ENCODE results near the gene PMIS2. TPM values are rescaled to one million over a fixed set of nuclear protein-coding genes. Genes with fewer than 3 reads are reported as not detected.

PMIS2 gene
- total RNA-seq, 1 experiment from 2014 or later, result not detected

DNA sequence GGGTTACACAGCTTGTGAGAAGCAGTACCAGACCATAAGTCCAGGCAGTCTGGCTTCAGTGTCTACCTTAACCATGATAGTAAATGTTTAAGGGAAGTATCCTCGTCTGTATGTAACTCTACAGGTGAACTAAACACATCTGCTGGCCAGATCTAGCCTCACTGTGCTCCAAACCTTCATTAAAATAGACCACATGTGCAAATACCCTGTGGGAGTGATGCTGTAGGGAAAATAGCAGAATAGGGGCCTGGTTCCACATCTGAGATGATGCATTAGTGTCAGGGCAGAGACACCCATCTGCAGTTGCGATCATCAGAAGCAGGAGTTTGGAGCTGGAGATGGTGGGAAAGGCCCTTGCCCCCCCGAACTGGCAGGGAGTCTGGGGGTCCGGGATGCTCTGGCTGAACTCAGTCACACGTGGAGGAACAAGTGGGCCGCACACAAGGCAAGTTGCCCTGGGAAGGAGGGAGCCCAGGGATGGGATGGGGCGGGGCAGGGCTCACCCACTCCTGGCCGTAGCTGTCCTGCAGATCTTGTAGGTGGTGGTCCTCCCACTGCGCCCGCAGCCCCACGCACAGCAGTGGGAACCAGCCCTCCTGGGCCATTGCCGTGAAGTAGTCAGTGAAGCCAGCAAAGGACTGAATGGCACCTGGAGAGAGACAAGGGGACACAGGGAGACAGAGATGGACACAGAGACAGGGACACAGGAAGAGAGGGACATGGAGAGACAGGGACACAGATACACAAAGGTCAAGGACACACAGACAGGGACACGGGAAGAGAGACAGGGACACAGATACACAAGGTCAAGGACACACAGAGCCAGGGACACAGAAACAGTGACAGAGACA lies 33.2 kb upstream of the PMIS2 start (continued):
- TF ChIP-seq POLR2A (IDR thresholded peaks at IDR 0.05; ENCODE audit: borderline replicate concordance, extremely low read depth, insufficient read depth, insufficient read length) (no peak), EZH2phosphoT487 (IDR thresholded peaks at IDR 0.05; ENCODE audit: borderline replicate concordance) (no peak), ELF1 (IDR thresholded peaks at IDR 0.05; ENCODE audit: borderline replicate concordance, low read depth) (no peak), ZNF274 (IDR thresholded peaks at IDR 0.05; ENCODE audit: low read depth, low read length) (no peak), ZFX (IDR thresholded peaks at IDR 0.05) (no peak), SP1 (IDR thresholded peaks at IDR 0.05; ENCODE audit: low read depth) (no peak), CBX3 (IDR thresholded peaks at IDR 0.05; ENCODE audit: low read depth) (no peak), TCF7L2 (IDR thresholded peaks at IDR 0.05; ENCODE audit: borderline replicate concordance, extremely low read depth, insufficient read depth, insufficient read length) (no peak), JUND (IDR thresholded peaks at IDR 0.05) (no peak)
- TF ChIP-seq, protein P1, sequence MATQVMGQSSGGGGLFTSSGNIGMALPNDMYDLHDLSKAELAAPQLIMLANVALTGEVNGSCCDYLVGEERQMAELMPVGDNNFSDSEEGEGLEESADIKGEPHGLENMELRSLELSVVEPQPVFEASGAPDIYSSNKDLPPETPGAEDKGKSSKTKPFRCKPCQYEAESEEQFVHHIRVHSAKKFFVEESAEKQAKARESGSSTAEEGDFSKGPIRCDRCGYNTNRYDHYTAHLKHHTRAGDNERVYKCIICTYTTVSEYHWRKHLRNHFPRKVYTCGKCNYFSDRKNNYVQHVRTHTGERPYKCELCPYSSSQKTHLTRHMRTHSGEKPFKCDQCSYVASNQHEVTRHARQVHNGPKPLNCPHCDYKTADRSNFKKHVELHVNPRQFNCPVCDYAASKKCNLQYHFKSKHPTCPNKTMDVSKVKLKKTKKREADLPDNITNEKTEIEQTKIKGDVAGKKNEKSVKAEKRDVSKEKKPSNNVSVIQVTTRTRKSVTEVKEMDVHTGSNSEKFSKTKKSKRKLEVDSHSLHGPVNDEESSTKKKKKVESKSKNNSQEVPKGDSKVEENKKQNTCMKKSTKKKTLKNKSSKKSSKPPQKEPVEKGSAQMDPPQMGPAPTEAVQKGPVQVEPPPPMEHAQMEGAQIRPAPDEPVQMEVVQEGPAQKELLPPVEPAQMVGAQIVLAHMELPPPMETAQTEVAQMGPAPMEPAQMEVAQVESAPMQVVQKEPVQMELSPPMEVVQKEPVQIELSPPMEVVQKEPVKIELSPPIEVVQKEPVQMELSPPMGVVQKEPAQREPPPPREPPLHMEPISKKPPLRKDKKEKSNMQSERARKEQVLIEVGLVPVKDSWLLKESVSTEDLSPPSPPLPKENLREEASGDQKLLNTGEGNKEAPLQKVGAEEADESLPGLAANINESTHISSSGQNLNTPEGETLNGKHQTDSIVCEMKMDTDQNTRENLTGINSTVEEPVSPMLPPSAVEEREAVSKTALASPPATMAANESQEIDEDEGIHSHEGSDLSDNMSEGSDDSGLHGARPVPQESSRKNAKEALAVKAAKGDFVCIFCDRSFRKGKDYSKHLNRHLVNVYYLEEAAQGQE (IDR thresholded peaks at IDR 0.05; ENCODE audit: low read depth), result no peak

DNA sequence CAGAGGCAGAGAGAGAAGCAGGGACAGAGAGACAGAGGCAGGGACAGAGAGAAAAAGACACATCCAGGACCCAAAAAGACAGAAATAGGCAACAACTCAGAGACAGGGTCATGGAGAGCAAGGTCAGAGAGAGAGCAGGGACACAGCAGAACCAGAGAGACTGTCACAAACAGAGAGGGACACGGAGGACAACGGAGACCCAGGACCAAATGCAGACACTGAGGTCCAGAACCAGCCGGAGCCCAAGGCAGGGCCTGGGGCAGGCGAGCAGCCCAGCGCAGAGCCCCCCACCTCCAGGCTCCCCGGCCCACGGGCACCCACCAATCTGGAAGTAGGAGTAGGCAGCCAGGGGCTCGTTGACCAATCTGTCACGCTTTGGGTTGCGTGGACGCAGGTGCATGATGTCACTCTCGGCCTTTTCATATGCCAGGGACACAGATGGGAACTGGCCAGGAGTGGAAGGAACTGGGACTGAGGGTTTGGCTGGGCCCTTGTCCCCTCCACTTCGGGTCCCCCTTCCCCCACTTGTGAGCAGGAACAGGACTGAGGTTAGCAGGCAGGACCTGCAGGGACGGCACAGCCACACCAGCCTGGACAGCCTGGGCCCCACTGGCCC lies 32.5 kb upstream of the PMIS2 start:
- Histone ChIP-seq H3K9ac (ENCODE audit: low read length) (no peak overlapping the region), H3K4me2 (ENCODE audit: low read length) (no peak overlapping the region), H3K79me2 (ENCODE audit: insufficient read depth, low read length) (peaks cover 4% of the 10 kb centered on the region; the same call in 1 of the 2 replicates), H3K9me2 (ENCODE audit: insufficient read depth) (no peaks in the 10 kb centered on the region), H2AFZ (ENCODE audit: low read depth, low read length, poor library complexity, severe bottlenecking) (no peak overlapping the region), H3K4me1 (ENCODE audit: control insufficient read depth in 1 of 2, insufficient read depth in 2 of 2, low read length in 2 of 2) (peaks cover 0 to 15% of the 10 kb centered on the region in 2 experiments; a peak in 2 of 4 replicates), H3K36me3 (ENCODE audit: control insufficient read depth in 1 of 2, insufficient read depth in 2 of 2, low read length in 2 of 2) (no peaks in the 10 kb centered on the region), H3K9me3 (ENCODE audit: control insufficient read depth in 1 of 2, insufficient read depth in 1 of 2, low read depth in 1 of 2, low read length in 2 of 2) (no peaks in the 10 kb centered on the region), H3K27me3 (ENCODE audit: insufficient read depth, low read length) (no peaks in the 10 kb centered on the region), H3K4me3 (replicated peaks in 1 of 2; ENCODE audit: low read depth in 1 of 2, low read length in 2 of 2) (no peak overlapping the region), H4K20me1 (ENCODE audit: insufficient read depth) (no peaks in the 10 kb centered on the region), H3K27ac (ENCODE audit: low read depth, low read length) (no peak overlapping the region)
- ATAC-seq, result no peak
- DNase-seq (ENCODE audit: low read depth, low spot score), result no peak
- POLR2A ChIA-PET, result no interaction called here
- intact Hi-C loops (cut with micrococcal nuclease), result no loop called here
- CTCF ChIA-PET, result no interaction called here
- RAD21 ChIA-PET (ENCODE audit: low non-redundant PET in 1 of 2, low total read pairs in 2 of 2, uncharacterized antibody in 2 of 2, unreplicated experiment in 2 of 2), result no interaction called here
- no TSS peak for BruUV-seq (replicated peaks)
- TF ChIP-seq SP1 (IDR thresholded peaks at IDR 0.05; ENCODE audit: low read depth), result no peak
- TF ChIP-seq POLR2A (IDR thresholded peaks at IDR 0.05; ENCODE audit: borderline replicate concordance, extremely low read depth, insufficient read depth, insufficient read length), result no peak
- no peak for TF ChIP-seq POLR2AphosphoS5 (IDR thresholded peaks at IDR 0.05; ENCODE audit: low read depth, low read length)
- TF ChIP-seq, protein P2, sequence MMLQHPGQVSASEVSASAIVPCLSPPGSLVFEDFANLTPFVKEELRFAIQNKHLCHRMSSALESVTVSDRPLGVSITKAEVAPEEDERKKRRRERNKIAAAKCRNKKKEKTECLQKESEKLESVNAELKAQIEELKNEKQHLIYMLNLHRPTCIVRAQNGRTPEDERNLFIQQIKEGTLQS (IDR thresholded peaks at IDR 0.05), result no peak
- TF ChIP-seq, protein P3, sequence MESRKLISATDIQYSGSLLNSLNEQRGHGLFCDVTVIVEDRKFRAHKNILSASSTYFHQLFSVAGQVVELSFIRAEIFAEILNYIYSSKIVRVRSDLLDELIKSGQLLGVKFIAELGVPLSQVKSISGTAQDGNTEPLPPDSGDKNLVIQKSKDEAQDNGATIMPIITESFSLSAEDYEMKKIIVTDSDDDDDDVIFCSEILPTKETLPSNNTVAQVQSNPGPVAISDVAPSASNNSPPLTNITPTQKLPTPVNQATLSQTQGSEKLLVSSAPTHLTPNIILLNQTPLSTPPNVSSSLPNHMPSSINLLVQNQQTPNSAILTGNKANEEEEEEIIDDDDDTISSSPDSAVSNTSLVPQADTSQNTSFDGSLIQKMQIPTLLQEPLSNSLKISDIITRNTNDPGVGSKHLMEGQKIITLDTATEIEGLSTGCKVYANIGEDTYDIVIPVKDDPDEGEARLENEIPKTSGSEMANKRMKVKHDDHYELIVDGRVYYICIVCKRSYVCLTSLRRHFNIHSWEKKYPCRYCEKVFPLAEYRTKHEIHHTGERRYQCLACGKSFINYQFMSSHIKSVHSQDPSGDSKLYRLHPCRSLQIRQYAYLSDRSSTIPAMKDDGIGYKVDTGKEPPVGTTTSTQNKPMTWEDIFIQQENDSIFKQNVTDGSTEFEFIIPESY (IDR thresholded peaks at IDR 0.05; ENCODE audit: extremely low read depth, insufficient replicate concordance, low read length), result no peak
- no peak for TF ChIP-seq FOSL1 (IDR thresholded peaks at IDR 0.05; ENCODE audit: low read depth)

Measured in HCT116 (cell line).